ENCODE data around the gene HPCAL1. TPM values are rescaled to one million over a fixed set of nuclear protein-coding genes. Genes with fewer than 3 reads are reported as not detected.

Gene HPCAL1
- total RNA-seq, 1 donor from 2014 or later = 12.3 TPM

GRCh38 chr2:10411557-10411956 is 108.9 kb downstream of the HPCAL1 start:
- Histone ChIP-seq H3K4me3 (ENCODE audit: insufficient read depth, low read depth, low read length) (no peak overlapping the region), H3K4me1 (ENCODE audit: insufficient read depth, low read length) (peaks cover 37% of the 10 kb centered on the region), H3K4me2 (ENCODE audit: low read length) (no peak overlapping the region), H3K9ac (ENCODE audit: low read length) (no peak overlapping the region), H3K9me3 (ENCODE audit: insufficient read depth, low read depth, low read length) (no peaks in the 10 kb centered on the region), H2AFZ (ENCODE audit: low read depth, low read length) (no peak overlapping the region), H3K36me3 (ENCODE audit: insufficient read depth, low read length) (no peaks in the 10 kb centered on the region), H4K20me1 (ENCODE audit: insufficient read depth, low read length) (peaks cover 10% of the 10 kb centered on the region), H3K79me2 (ENCODE audit: insufficient read depth, low read length) (no peaks in the 10 kb centered on the region), H3K27me3 (ENCODE audit: insufficient read depth, low read length) (no peaks in the 10 kb centered on the region), H3K27ac (ENCODE audit: low read depth, low read length) (no peak overlapping the region)
- peaks cover 4% of the 10 kb centered on the region for H3K27me3 Mint-ChIP-seq (ENCODE audit: low read depth, unreplicated experiment)
- peaks cover 5% of the 10 kb centered on the region for H3K36me3 Mint-ChIP-seq (ENCODE audit: low read depth, unreplicated experiment)
- no peak overlapping the region for H3K27ac Mint-ChIP-seq (ENCODE audit: unreplicated experiment)
- H3K4me1 Mint-ChIP-seq (ENCODE audit: low read depth, unreplicated experiment) = peaks cover 16% of the 10 kb centered on the region
- TF ChIP-seq CTCF (IDR thresholded peaks at IDR 0.05; ENCODE audit: insufficient read depth, low read depth, low read length) (no peak), EZH2 (IDR thresholded peaks at IDR 0.05; ENCODE audit: insufficient read depth, low read length) (no peak)
- no peak for FAIRE-seq
- H3K9me3 Mint-ChIP-seq (ENCODE audit: unreplicated experiment) = peaks cover 2% of the 10 kb centered on the region
- no peak overlapping the region for H3K4me3 Mint-ChIP-seq (ENCODE audit: unreplicated experiment)
- no peak for DNase-seq (ENCODE audit: low read depth)

- peaks cover 16% of the 10 kb centered on the region for H3K4me1 Mint-ChIP-seq (ENCODE audit: low read depth, unreplicated experiment)
- Histone ChIP-seq H3K36me3 (ENCODE audit: insufficient read depth, low read length) (no peaks in the 10 kb centered on the region), H3K9me3 (ENCODE audit: insufficient read depth, low read depth, low read length) (no peaks in the 10 kb centered on the region), H3K4me3 (ENCODE audit: insufficient read depth, low read depth, low read length) (no peak overlapping the region), H4K20me1 (ENCODE audit: insufficient read depth, low read length) (peaks cover 10% of the 10 kb centered on the region), H3K27me3 (ENCODE audit: insufficient read depth, low read length) (no peaks in the 10 kb centered on the region), H2AFZ (ENCODE audit: low read depth, low read length) (no peak overlapping the region), H3K9ac (ENCODE audit: low read length) (no peak overlapping the region), H3K79me2 (ENCODE audit: insufficient read depth, low read length) (no peaks in the 10 kb centered on the region), H3K4me2 (ENCODE audit: low read length) (no peak overlapping the region), H3K4me1 (ENCODE audit: insufficient read depth, low read length) (peaks cover 36% of the 10 kb centered on the region), H3K27ac (ENCODE audit: low read depth, low read length) (no peak overlapping the region)
- no peak for FAIRE-seq
- peaks cover 2% of the 10 kb centered on the region for H3K27me3 Mint-ChIP-seq (ENCODE audit: low read depth, unreplicated experiment)
- no peak for DNase-seq (ENCODE audit: low read depth)
- no peak overlapping the region for H3K27ac Mint-ChIP-seq (ENCODE audit: unreplicated experiment)
- peaks cover 2% of the 10 kb centered on the region for H3K9me3 Mint-ChIP-seq (ENCODE audit: unreplicated experiment)
- H3K4me3 Mint-ChIP-seq (ENCODE audit: unreplicated experiment) = no peak overlapping the region
- peaks cover 5% of the 10 kb centered on the region for H3K36me3 Mint-ChIP-seq (ENCODE audit: low read depth, unreplicated experiment)
- no peak for TF ChIP-seq CTCF (IDR thresholded peaks at IDR 0.05; ENCODE audit: insufficient read depth, low read depth, low read length)
- TF ChIP-seq EZH2 (IDR thresholded peaks at IDR 0.05; ENCODE audit: insufficient read depth, low read length) = no peak
These were observed 109.7 kb downstream of the HPCAL1 start for GRCh38 chr2:10412380-10412779.

GRCh38 chr2:10413503-10413902 is 110.8 kb downstream of the HPCAL1 start:
- TF ChIP-seq CTCF (IDR thresholded peaks at IDR 0.05; ENCODE audit: insufficient read depth, low read depth, low read length) (no peak), EZH2 (IDR thresholded peaks at IDR 0.05; ENCODE audit: insufficient read depth, low read length) (no peak)

More at GRCh38 chr2:10413503-10413902, 110.8 kb downstream of the HPCAL1 start:
- H3K36me3 Mint-ChIP-seq (ENCODE audit: low read depth, unreplicated experiment) = peaks cover 3% of the 10 kb centered on the region
- H3K9ac ChIP-seq (ENCODE audit: low read length) = no peak overlapping the region
- peaks cover 10% of the 10 kb centered on the region for H4K20me1 ChIP-seq (ENCODE audit: insufficient read depth, low read length)
- H3K4me2 ChIP-seq (ENCODE audit: low read length) = peak overlapping the region; percentile 19
- peaks cover 10% of the 10 kb centered on the region for H3K4me1 Mint-ChIP-seq (ENCODE audit: low read depth, unreplicated experiment)
- no peaks in the 10 kb centered on the region for H3K27me3 ChIP-seq (ENCODE audit: insufficient read depth, low read length)
- H3K27ac ChIP-seq (ENCODE audit: low read depth, low read length) = no peak overlapping the region
- H3K9me3 Mint-ChIP-seq (ENCODE audit: unreplicated experiment) = peaks cover 2% of the 10 kb centered on the region
- peaks cover 2% of the 10 kb centered on the region for H3K27me3 Mint-ChIP-seq (ENCODE audit: low read depth, unreplicated experiment)
- DNase-seq (ENCODE audit: low read depth) = no peak
- no peak for FAIRE-seq
- no peak overlapping the region for H2AFZ ChIP-seq (ENCODE audit: low read depth, low read length)
- no peaks in the 10 kb centered on the region for H3K79me2 ChIP-seq (ENCODE audit: insufficient read depth, low read length)
- H3K9me3 ChIP-seq (ENCODE audit: insufficient read depth, low read depth, low read length) = no peaks in the 10 kb centered on the region
- no peaks in the 10 kb centered on the region for H3K36me3 ChIP-seq (ENCODE audit: insufficient read depth, low read length)
- no peak overlapping the region for H3K4me3 Mint-ChIP-seq (ENCODE audit: unreplicated experiment)
- H3K4me1 ChIP-seq (ENCODE audit: insufficient read depth, low read length) = peaks cover 25% of the 10 kb centered on the region
- H3K27ac Mint-ChIP-seq (ENCODE audit: unreplicated experiment) = no peak overlapping the region
- no peak overlapping the region for H3K4me3 ChIP-seq (ENCODE audit: insufficient read depth, low read depth, low read length)
